Natural killer cell treated with Interleukin-12 subunit alpha and Interleukin-12 subunit beta and Interleukin-15 and Interleukin-18, amount 100 ng/mL, for 72 hours (primary cell): ENCODE measurements around the gene LRRC23. TPM values are rescaled to one million over a fixed set of nuclear protein-coding genes. Genes with fewer than 3 reads are reported as not detected.
"Not testable (repeated sequence)": the region's sequence is repeated elsewhere in the genome, so short reads cannot be mapped to it uniquely, and the experiment has no call there.

Experiments
- ATAC-seq, 2 donors: fragments of 150-1000 bp; cut with Tn5 transposase in 1 of 2; sonication (Bioruptor Pico), chemical (Tn5 transposase) in 1 of 2; 2 replicates each; pipeline ENCODE4 v1.10.0; 2021
- DNase-seq: peaks from one replicate; pipeline ENCODE4 v3.0.0; 2022; ENCODE audit warnings: low spot score
- H3K27ac Mint-ChIP-seq, 2 donors: 1 replicate in 1 of 2; 2 replicates in 1 of 2; pipeline ENCODE4 v1.8.0; 2022; ENCODE audit warnings: mixed read lengths in 2 of 2, mild to moderate bottlenecking in 1 of 2, moderate library complexity in 1 of 2
- H3K27me3 Mint-ChIP-seq, 2 donors: 1 replicate in 1 of 2; 2 replicates in 1 of 2; pipeline ENCODE4 v1.8.0; 2022; ENCODE audit warnings: mixed read lengths in 2 of 2
- H3K36me3 Mint-ChIP-seq: one replicate; pipeline ENCODE4 v1.8.0; 2022; ENCODE audit warnings: mixed read lengths
- H3K4me1 Mint-ChIP-seq, 2 donors: 1 replicate in 1 of 2; 2 replicates in 1 of 2; pipeline ENCODE4 v1.8.0; 2022; ENCODE audit warnings: low read depth in 2 of 2, mixed read lengths in 2 of 2, mild to moderate bottlenecking in 1 of 2
- H3K4me3 Mint-ChIP-seq: one replicate; pipeline ENCODE4 v1.8.0; 2022; ENCODE audit warnings: mixed read lengths
- H3K9me3 Mint-ChIP-seq: 2 replicates; pipeline ENCODE4 v1.8.0; 2022; ENCODE audit warnings: mixed read lengths
- total RNA-seq, 2 donors: library from RNA; stranded (reverse); gene quantifications; one replicate each; pipeline ENCODE4 v1.2.3, GENCODE V29; 2022

The LRRC23 gene
- total RNA-seq, 2 donors from 2014 or later = 3.2 to 7.1 TPM

- Mint-ChIP-seq H3K4me1 (peaks cover 44 to 49% of the 10 kb centered on the region in 2 donors), H3K4me3 (peak overlapping the region; percentile 94), H3K9me3 (no peaks in the 10 kb centered on the region), H3K36me3 (peaks cover 15% of the 10 kb centered on the region), H3K27ac (peak overlapping the region; percentile 84 to 95), H3K27me3 (no peaks in the 10 kb centered on the region)
- DNase-seq (peak; percentile 60), ATAC-seq (peak in 1 of 2 donors; percentile 0)
These were observed 36.2 kb upstream of the LRRC23 start for GRCh38 chr12:6868211-6869048.

- H3K4me1 Mint-ChIP-seq = peaks cover 44 to 54% of the 10 kb centered on the region in 2 donors
- H3K27me3 Mint-ChIP-seq = no peaks in the 10 kb centered on the region
- H3K4me3 Mint-ChIP-seq = peak overlapping the region; percentile 94
- no peaks in the 10 kb centered on the region for H3K9me3 Mint-ChIP-seq
- peak; percentile 80 for DNase-seq
- H3K36me3 Mint-ChIP-seq = peaks cover 15% of the 10 kb centered on the region
- ATAC-seq = no peak
- peak overlapping the region; percentile 84 to 95 for H3K27ac Mint-ChIP-seq
These were observed 35.3 kb upstream of the LRRC23 start for GRCh38 chr12:6869049-6870021.

- peaks cover 15% of the 10 kb centered on the region for H3K36me3 Mint-ChIP-seq
- not testable (repeated sequence) for ATAC-seq, H3K9me3 Mint-ChIP-seq, DNase-seq, H3K27me3 Mint-ChIP-seq
- peak overlapping the region; percentile 94 for H3K4me3 Mint-ChIP-seq
- H3K27ac Mint-ChIP-seq = peak overlapping the region; percentile 84 to 93
- H3K4me1 Mint-ChIP-seq = peaks cover 49 to 58% of the 10 kb centered on the region in 2 donors
These were observed 34.3 kb upstream of the LRRC23 start for GRCh38 chr12:6870304-6870703.

- peaks cover 54 to 62% of the 10 kb centered on the region in 2 donors for H3K4me1 Mint-ChIP-seq
- no peaks in the 10 kb centered on the region for H3K9me3 Mint-ChIP-seq
- ATAC-seq (no peak), DNase-seq (no peak)
- H3K4me3 Mint-ChIP-seq = peak overlapping the region; percentile 94
- no peaks in the 10 kb centered on the region for H3K27me3 Mint-ChIP-seq
- peaks cover 20% of the 10 kb centered on the region for H3K36me3 Mint-ChIP-seq
- H3K27ac Mint-ChIP-seq = peak overlapping the region; percentile 84 to 93
These were observed 33.3 kb upstream of the LRRC23 start for GRCh38 chr12:6871052-6871957.

GRCh38 chr12:6872073-6873048 is 32.3 kb upstream of the LRRC23 start:
- Mint-ChIP-seq H3K27me3 (no peaks in the 10 kb centered on the region), H3K9me3 (no peaks in the 10 kb centered on the region), H3K36me3 (peaks cover 20% of the 10 kb centered on the region), H3K27ac (peak overlapping the region; percentile 84 to 93), H3K4me1 (peaks cover 54 to 60% of the 10 kb centered on the region in 2 donors), H3K4me3 (peak overlapping the region; percentile 94)
- peak; percentile 86 for DNase-seq
- peak; percentile 58 to 61 for ATAC-seq

- Mint-ChIP-seq H3K9me3 (no peaks in the 10 kb centered on the region), H3K27me3 (no peaks in the 10 kb centered on the region), H3K4me3 (peak within 1 kb of the TSS; percentile 94), H3K4me1 (peaks cover 50 to 56% of the 10 kb centered on the region in 2 donors), H3K36me3 (peaks cover 18% of the 10 kb centered on the region), H3K27ac (peak within 1 kb of the TSS; percentile 84 to 93)
- ATAC-seq (peak; percentile 93), DNase-seq (peak; percentile 100)
These were observed 31.3 kb upstream of the LRRC23 start, which contains the start of gene SPSB2 for GRCh38 chr12:6873094-6874014. TSS of gene SPSB2 (minus strand) at chr12:6873303. CDS start at chr12:6872901, 402 bp downstream.

- Mint-ChIP-seq H3K4me3 (peak overlapping the region; percentile 94), H3K36me3 (peaks cover 12% of the 10 kb centered on the region), H3K4me1 (peaks cover 44 to 50% of the 10 kb centered on the region in 2 donors), H3K27ac (peak overlapping the region; percentile 84 to 93)
- ATAC-seq, H3K9me3 Mint-ChIP-seq, H3K27me3 Mint-ChIP-seq: not testable (repeated sequence)
- peak; percentile 8 for DNase-seq
These were observed 30.6 kb upstream of the LRRC23 start for GRCh38 chr12:6874015-6874368.

GRCh38 chr12:6879824-6880223 is 24.8 kb upstream of the LRRC23 start:
- H3K27me3 Mint-ChIP-seq, DNase-seq, H3K9me3 Mint-ChIP-seq, H3K27ac Mint-ChIP-seq, ATAC-seq, H3K4me3 Mint-ChIP-seq, H3K4me1 Mint-ChIP-seq: not testable (repeated sequence)
- H3K36me3 Mint-ChIP-seq = peaks cover 11% of the 10 kb centered on the region

GRCh38 chr12:6883252-6883651 is 21.4 kb upstream of the LRRC23 start:
- Mint-ChIP-seq H3K27ac (no peak overlapping the region), H3K27me3 (no peaks in the 10 kb centered on the region), H3K4me1 (no peaks in the 10 kb centered on the region), H3K36me3 (peaks cover 8% of the 10 kb centered on the region), H3K4me3 (no peak overlapping the region), H3K9me3 (no peaks in the 10 kb centered on the region)
- DNase-seq = no peak
- ATAC-seq = no peak

GRCh38 chr12:6883683-6884082 is 20.9 kb upstream of the LRRC23 start:
- Mint-ChIP-seq H3K27me3 (no peaks in the 10 kb centered on the region), H3K4me3 (no peak overlapping the region), H3K9me3 (no peaks in the 10 kb centered on the region), H3K27ac (no peak overlapping the region), H3K36me3 (peaks cover 8% of the 10 kb centered on the region), H3K4me1 (no peaks in the 10 kb centered on the region)
- ATAC-seq (peak in 1 of 2 donors; percentile 43), DNase-seq (peak; percentile 41)

GRCh38 chr12:6884539-6884938 is 20.1 kb upstream of the LRRC23 start:
- no peak for DNase-seq
- no peak for ATAC-seq
- Mint-ChIP-seq H3K36me3 (peaks cover 8% of the 10 kb centered on the region), H3K4me1 (no peaks in the 10 kb centered on the region), H3K9me3 (no peaks in the 10 kb centered on the region), H3K27me3 (no peaks in the 10 kb centered on the region), H3K4me3 (no peak overlapping the region), H3K27ac (no peak overlapping the region)
